Measurements from ENCODE around the gene GJE1.
"Not testable (repeated sequence)": the region's sequence is repeated elsewhere in the genome, so short reads cannot be mapped to it uniquely, and the experiment has no call there.

The GJE1 gene

DNA sequence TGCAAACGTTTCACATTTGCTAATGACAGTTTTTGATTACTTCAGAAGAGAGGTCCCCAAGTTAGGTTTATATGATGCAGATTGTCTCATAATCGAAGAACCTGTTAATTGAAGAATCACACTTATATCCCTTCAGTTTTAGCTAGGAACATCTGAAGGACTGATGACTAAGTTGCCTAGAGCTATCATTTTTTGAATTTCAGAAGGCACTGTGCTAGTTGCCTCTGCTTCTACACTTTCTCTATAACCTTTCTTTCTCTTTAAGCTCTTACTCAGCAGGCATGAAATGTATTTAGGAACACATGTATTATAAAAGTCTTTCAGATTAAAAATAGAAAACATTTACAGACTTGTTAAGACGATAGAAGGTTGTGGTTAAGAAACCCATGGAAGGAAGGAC, 14.4 kb upstream of the GJE1 start:
- TF ChIP-seq, protein P1, sequence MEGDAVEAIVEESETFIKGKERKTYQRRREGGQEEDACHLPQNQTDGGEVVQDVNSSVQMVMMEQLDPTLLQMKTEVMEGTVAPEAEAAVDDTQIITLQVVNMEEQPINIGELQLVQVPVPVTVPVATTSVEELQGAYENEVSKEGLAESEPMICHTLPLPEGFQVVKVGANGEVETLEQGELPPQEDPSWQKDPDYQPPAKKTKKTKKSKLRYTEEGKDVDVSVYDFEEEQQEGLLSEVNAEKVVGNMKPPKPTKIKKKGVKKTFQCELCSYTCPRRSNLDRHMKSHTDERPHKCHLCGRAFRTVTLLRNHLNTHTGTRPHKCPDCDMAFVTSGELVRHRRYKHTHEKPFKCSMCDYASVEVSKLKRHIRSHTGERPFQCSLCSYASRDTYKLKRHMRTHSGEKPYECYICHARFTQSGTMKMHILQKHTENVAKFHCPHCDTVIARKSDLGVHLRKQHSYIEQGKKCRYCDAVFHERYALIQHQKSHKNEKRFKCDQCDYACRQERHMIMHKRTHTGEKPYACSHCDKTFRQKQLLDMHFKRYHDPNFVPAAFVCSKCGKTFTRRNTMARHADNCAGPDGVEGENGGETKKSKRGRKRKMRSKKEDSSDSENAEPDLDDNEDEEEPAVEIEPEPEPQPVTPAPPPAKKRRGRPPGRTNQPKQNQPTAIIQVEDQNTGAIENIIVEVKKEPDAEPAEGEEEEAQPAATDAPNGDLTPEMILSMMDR (IDR thresholded peaks at IDR 0.05; ENCODE audit: insufficient read depth, low read depth, low read length, missing control alignments) = no peak
- peak; percentile 4 for DNase-seq (ENCODE audit: low read depth)
- H3K4me3 ChIP-seq (ENCODE audit: low read length) = no peak overlapping the region

- H3K4me3 ChIP-seq (ENCODE audit: low read length) = no peak overlapping the region
- peak; percentile 20 for DNase-seq (ENCODE audit: low read depth)
- TF ChIP-seq, protein P1 (IDR thresholded peaks at IDR 0.05; ENCODE audit: insufficient read depth, low read depth, low read length, missing control alignments) = no peak
Observed at GRCh38 chr6:142118925-142119324, 13.8 kb upstream of the GJE1 start.

DNA sequence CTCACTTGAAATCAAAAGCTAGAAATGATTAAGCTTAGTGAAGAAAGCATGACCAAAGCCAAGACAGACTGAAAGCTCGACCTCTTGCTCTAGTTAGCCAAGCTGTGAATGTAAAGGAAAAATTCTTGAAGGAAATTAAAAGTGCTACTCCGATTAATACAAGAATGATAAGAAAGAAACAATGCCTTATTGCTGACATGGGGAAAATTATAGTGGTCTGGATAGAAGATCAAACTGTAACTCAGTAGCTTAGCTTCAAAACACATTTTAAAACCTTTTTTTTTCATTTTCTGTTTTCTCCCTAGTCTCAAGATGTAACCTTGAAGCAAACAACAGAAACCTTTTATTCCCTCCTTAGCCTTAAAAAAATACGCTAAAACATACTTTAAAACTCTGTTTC, 11.4 kb upstream of the GJE1 start:
- TF ChIP-seq, protein P1 (IDR thresholded peaks at IDR 0.05; ENCODE audit: insufficient read depth, low read depth, low read length, missing control alignments) = no peak
- no peak overlapping the region for H3K4me3 ChIP-seq (ENCODE audit: low read length)

GRCh38 chr6:142130814-142131213, 1.9 kb upstream of the GJE1 start:
- TF ChIP-seq, protein P1 (IDR thresholded peaks at IDR 0.05; ENCODE audit: insufficient read depth, low read depth, low read length, missing control alignments) = no peak
- no peak overlapping the region for H3K4me3 ChIP-seq (ENCODE audit: low read length)
- no peak for DNase-seq (ENCODE audit: low read depth)

More for the DNA sequence above, 11.4 kb upstream of the GJE1 start:
- no peak for DNase-seq (ENCODE audit: low read depth)

DNA sequence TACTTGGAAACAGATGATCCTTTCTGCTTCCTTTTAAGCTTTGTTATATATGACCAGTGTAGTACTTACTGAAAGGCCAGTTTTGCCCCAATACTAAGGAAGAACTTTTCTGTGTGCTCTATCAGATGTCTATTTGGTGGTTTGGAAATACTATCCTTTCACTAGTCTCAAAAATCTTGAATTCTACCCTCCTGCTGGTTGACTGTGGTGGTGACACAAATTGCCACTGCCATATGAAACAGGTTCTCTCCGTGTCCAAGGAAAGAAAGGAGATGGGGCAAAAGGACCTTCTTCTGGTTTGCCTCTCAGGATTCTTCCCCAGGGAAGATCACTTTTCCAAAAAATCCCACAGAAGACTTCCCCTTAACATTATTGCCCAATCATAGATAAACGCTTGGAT, 6.2 kb downstream of the GJE1 start:
- H3K4me3 ChIP-seq (ENCODE audit: low read length) = no peak overlapping the region
- no peak for DNase-seq (ENCODE audit: low read depth)
- TF ChIP-seq, protein P1 (IDR thresholded peaks at IDR 0.05; ENCODE audit: insufficient read depth, low read depth, low read length, missing control alignments) = peak; percentile 13

DNA sequence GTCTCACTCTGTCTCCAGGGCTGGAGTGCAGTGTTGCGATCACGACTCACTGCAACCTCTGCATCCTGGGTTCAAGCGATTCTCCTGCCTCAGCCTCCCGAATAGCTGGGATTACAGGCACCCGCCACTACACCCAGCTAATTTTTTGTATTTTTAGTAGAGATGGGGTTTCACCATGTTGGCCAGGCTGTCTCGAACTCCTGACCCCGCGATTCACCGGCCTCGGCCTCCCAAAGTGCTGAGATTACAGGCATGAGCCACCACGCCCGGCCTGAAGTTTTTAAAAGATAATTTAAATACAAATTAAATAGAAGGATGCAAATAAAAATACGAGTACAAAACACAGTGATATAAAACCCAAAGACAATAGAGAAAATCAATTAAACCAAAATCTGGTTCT, 8.8 kb downstream of the GJE1 start:
- H3K4me3 ChIP-seq (ENCODE audit: low read length); DNase-seq (ENCODE audit: low read depth): not testable (repeated sequence)

- TF ChIP-seq, protein P1 (IDR thresholded peaks at IDR 0.05; ENCODE audit: insufficient read depth, low read depth, low read length, missing control alignments) = peak; percentile 96
- H3K4me3 ChIP-seq (ENCODE audit: low read length) = peak within 1 kb of the TSS; percentile 92
- peak; percentile 100 for DNase-seq (ENCODE audit: low read depth)
Observed at GRCh38 chr6:142146828-142147662, 14.3 kb downstream of the GJE1 start, which contains the start of the genes NMBR and VTA1. Gene NMBR (minus strand): TSS chr6:142147122. CDS start chr6:142088658, 58,464 bp downstream. Gene VTA1 (plus strand): TSS chr6:142147263. CDS start chr6:142147288, 25 bp downstream.

Measured in epithelial cell of esophagus (primary cell).